B cell (primary cell): ENCODE data around the gene PSME2.

ENCODE experiments used
- EZH2 ChIP-seq: IDR thresholded peaks from 2 replicates; pipeline ENCODE4 v1.6.1; 2012; ENCODE audit warnings: borderline replicate concordance, low read depth, mild to moderate bottlenecking, moderate library complexity, low read length; ENCODE audit not compliant: insufficient read depth, poor library complexity, severe bottlenecking
- TF ChIP-seq, protein P1 (sequence below): fragments of 200-600 bp; IDR thresholded peaks from one replicate; pipeline ENCODE4 v1.8.0; 2022; ENCODE audit warnings: antibody characterized with exemption, mild to moderate bottlenecking

DNA sequence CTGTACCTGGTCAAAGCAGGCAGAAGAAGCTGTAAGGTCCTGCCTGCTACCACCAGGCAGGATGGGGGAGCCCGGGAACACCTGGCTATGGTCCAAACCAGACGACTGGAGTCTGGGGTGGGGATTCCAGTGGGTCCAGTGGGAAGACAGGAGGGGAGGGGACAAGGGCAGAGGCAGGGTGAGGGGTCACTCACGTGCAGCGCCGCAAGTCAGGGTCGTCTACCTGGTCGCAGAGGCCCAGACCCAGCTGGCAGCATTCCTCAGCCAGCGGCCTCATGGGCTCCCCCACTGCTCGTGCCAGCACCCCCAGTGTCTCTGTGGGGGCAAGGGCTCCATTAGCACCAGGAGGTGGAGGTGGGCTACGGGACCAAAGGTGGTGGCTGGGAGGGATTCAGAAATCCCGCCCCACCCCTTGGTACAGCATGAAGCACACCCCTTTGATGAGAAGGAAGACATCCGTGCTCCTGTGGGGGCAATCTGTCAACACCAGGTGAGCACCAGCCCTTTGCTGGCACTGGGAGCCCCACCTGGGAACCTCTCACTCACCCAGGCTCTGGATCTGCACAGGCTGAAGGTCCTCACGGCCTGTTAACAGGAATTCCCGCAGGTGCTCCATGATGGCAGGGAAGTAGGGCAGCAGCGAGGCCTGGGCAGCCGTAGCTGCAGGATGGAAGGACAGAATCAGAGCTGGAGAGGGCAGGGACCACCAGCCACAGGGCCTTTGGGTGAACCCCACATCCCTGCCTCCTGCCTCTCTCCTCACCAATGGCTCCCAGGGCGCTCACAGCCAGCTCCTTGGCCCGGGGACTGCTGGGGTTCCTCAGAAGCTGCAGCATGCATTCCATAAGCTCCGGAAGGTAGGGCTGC is 37.9 kb upstream of the PSME2 start:
- TF ChIP-seq, protein P1, sequence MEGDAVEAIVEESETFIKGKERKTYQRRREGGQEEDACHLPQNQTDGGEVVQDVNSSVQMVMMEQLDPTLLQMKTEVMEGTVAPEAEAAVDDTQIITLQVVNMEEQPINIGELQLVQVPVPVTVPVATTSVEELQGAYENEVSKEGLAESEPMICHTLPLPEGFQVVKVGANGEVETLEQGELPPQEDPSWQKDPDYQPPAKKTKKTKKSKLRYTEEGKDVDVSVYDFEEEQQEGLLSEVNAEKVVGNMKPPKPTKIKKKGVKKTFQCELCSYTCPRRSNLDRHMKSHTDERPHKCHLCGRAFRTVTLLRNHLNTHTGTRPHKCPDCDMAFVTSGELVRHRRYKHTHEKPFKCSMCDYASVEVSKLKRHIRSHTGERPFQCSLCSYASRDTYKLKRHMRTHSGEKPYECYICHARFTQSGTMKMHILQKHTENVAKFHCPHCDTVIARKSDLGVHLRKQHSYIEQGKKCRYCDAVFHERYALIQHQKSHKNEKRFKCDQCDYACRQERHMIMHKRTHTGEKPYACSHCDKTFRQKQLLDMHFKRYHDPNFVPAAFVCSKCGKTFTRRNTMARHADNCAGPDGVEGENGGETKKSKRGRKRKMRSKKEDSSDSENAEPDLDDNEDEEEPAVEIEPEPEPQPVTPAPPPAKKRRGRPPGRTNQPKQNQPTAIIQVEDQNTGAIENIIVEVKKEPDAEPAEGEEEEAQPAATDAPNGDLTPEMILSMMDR = no peak
- TF ChIP-seq EZH2 = no peak
